Activated CD8-positive, alpha-beta memory T cell treated with anti-CD3 and anti-CD28 coated beads, Interleukin-2, amount 50 U/mL, for 1 hour (primary cell): Measurements from ENCODE around the gene CABLES1.

ENCODE experiments used
- DNase-seq: peaks from one replicate; pipeline ENCODE4 v3.0.0-alpha.2; 2020; ENCODE audit errors: extremely low read depth

CABLES1 gene

GRCh38 chr18:23217781-23218180, 82.5 kb downstream of the CABLES1 start:
- DNase-seq: no peak

- no peak for DNase-seq
Observed at GRCh38 chr18:23220355-23220754, 85.1 kb downstream of the CABLES1 start.

GRCh38 chr18:23223641-23224040, 88.4 kb downstream of the CABLES1 start:
- DNase-seq: no peak

- no peak for DNase-seq
Observed at GRCh38 chr18:23225503-23225902, 90.2 kb downstream of the CABLES1 start.

GRCh38 chr18:23226391-23226790, 91.1 kb downstream of the CABLES1 start:
- DNase-seq: no peak

- DNase-seq: no peak
Observed at GRCh38 chr18:23226930-23227725, 91.8 kb downstream of the CABLES1 start.

GRCh38 chr18:23227726-23228070, 92.4 kb downstream of the CABLES1 start:
- DNase-seq: no peak

- DNase-seq: no peak
Observed at GRCh38 chr18:23228102-23229061, 93.1 kb downstream of the CABLES1 start.

- DNase-seq: no peak
Observed at GRCh38 chr18:23229472-23229871, 94.2 kb downstream of the CABLES1 start.

- DNase-seq: no peak
Observed at GRCh38 chr18:23230686-23231085, 95.4 kb downstream of the CABLES1 start.

- DNase-seq: peak; percentile 58
Observed at GRCh38 chr18:23231340-23232021, 96.2 kb downstream of the CABLES1 start.

- no peak for DNase-seq
Observed at GRCh38 chr18:23232331-23232730, 97.0 kb downstream of the CABLES1 start.

- DNase-seq: no peak
Observed at GRCh38 chr18:23234619-23235018, 99.3 kb downstream of the CABLES1 start.

- DNase-seq: no peak
Observed at GRCh38 chr18:23235336-23235735, 100.1 kb downstream of the CABLES1 start.

GRCh38 chr18:23235860-23236259, 100.6 kb downstream of the CABLES1 start:
- no peak for DNase-seq

- no peak for DNase-seq
Observed at GRCh38 chr18:23236876-23237468, 101.7 kb downstream of the CABLES1 start.

GRCh38 chr18:23237524-23238151, 102.4 kb downstream of the CABLES1 start:
- DNase-seq: no peak

- no peak for DNase-seq
Observed at GRCh38 chr18:23238152-23238531, 102.9 kb downstream of the CABLES1 start.

GRCh38 chr18:23238651-23239349, 103.5 kb downstream of the CABLES1 start:
- DNase-seq: no peak

GRCh38 chr18:23239350-23239692, 104.0 kb downstream of the CABLES1 start:
- DNase-seq: no peak
